Calu3 (cell line): Measurements from ENCODE around the gene ZNF296. TPM values are rescaled to one million over a fixed set of nuclear protein-coding genes. Genes with fewer than 3 reads are reported as not detected.

Experiments used
- BruUV-seq: library from RNA; stranded (reverse); fragments of 400-500 nt; replicated peaks from 2 replicates; lab custom pipeline; 2021; lab: Mats Ljungman, UMichigan
- CTCF ChIA-PET: fragments of 300-600 bp; sonication (Branson Sonifier 250); formaldehyde crosslinking; loops from one replicate; lab custom pipeline; 2022; ENCODE audit warnings: antibody characterized with exemption; lab: Charles Lee
- DNase-seq: peaks from one replicate; pipeline ENCODE4 v3.0.0; 2022
- H3K27ac Mint-ChIP-seq: one replicate; pipeline ENCODE4 v1.8.0; 2022; ENCODE audit warnings: mixed read lengths; ENCODE audit not compliant: unreplicated experiment
- H3K27me3 Mint-ChIP-seq: one replicate; pipeline ENCODE4 v1.8.0; 2022; ENCODE audit warnings: mixed read lengths; ENCODE audit not compliant: unreplicated experiment
- H3K36me3 Mint-ChIP-seq: one replicate; pipeline ENCODE4 v1.8.0; 2022; ENCODE audit warnings: mild to moderate bottlenecking, moderate library complexity, mixed read lengths; ENCODE audit not compliant: insufficient read depth, unreplicated experiment
- H3K4me1 Mint-ChIP-seq: one replicate; pipeline ENCODE4 v1.8.0; 2022; ENCODE audit warnings: mild to moderate bottlenecking, low read depth, mixed read lengths; ENCODE audit not compliant: unreplicated experiment
- H3K4me3 Mint-ChIP-seq: one replicate; pipeline ENCODE4 v1.8.0; 2022; ENCODE audit warnings: mild to moderate bottlenecking, low read depth, moderate library complexity, mixed read lengths; ENCODE audit not compliant: unreplicated experiment
- H3K9me3 Mint-ChIP-seq: one replicate; pipeline ENCODE4 v1.8.0; 2022; ENCODE audit warnings: low read depth, mixed read lengths; ENCODE audit not compliant: unreplicated experiment
- CTCF ChIP-seq: fragments of 200-600 bp; IDR thresholded peaks from one replicate; pipeline ENCODE4 v1.8.0; 2022; ENCODE audit warnings: antibody characterized with exemption; ENCODE audit not compliant: unreplicated experiment
- intact Hi-C: fragments of 100-400 bp; cut with micrococcal nuclease; formaldehyde crosslinking; loops from one replicate; pipeline ENCODE4 v1.10.0; 2022; ENCODE audit not compliant: unreplicated experiment
- total RNA-seq: library from RNA; stranded (reverse); gene quantifications from 2 replicates; pipeline ENCODE4 v1.2.3, GENCODE V29; 2022

ZNF296 gene
- total RNA-seq, 1 experiment from 2014 or later, result 5.3 TPM

GRCh38 chr19:45068041-45068440 is 8.2 kb downstream of the ZNF296 start:
- BruUV-seq, result no TSS peak
- Mint-ChIP-seq H3K27me3 (no peaks in the 10 kb centered on the region), H3K27ac (no peak overlapping the region), H3K36me3 (peaks cover 86% of the 10 kb centered on the region), H3K4me1 (no peaks in the 10 kb centered on the region), H3K9me3 (no peaks in the 10 kb centered on the region), H3K4me3 (no peak overlapping the region)
- intact Hi-C loops, result no loop called here
- CTCF ChIA-PET, result interaction anchor here (1.3 kb wide), 1 partner anchor 8 kb away, joined by 3 read pairs; no protein-coding TSS in a partner anchor
- no peak for TF ChIP-seq CTCF
- no peak for DNase-seq

GRCh38 chr19:45066921-45067661 is 9.2 kb downstream of the ZNF296 start:
- no peak overlapping the region for H3K27ac Mint-ChIP-seq
- H3K9me3 Mint-ChIP-seq, result no peaks in the 10 kb centered on the region
- no peak for DNase-seq
- no peaks in the 10 kb centered on the region for H3K27me3 Mint-ChIP-seq
- no peaks in the 10 kb centered on the region for H3K4me1 Mint-ChIP-seq
- CTCF ChIA-PET, result interaction anchor here (0.7 to 1.3 kb wide), 2 partner anchors 7 to 637 kb away, joined by 3 to 5 read pairs; no protein-coding TSS in a partner anchor
- H3K36me3 Mint-ChIP-seq, result peaks cover 87% of the 10 kb centered on the region
- H3K4me3 Mint-ChIP-seq, result no peak overlapping the region
- BruUV-seq, result no TSS peak
- intact Hi-C loops, result no loop called here
- TF ChIP-seq CTCF, result no peak

- TF ChIP-seq CTCF, result no peak
- H3K27me3 Mint-ChIP-seq, result no peaks in the 10 kb centered on the region
- no peaks in the 10 kb centered on the region for H3K4me1 Mint-ChIP-seq
- CTCF ChIA-PET, result no interaction called here
- H3K9me3 Mint-ChIP-seq, result no peaks in the 10 kb centered on the region
- H3K36me3 Mint-ChIP-seq, result peaks cover 86% of the 10 kb centered on the region
- no peak overlapping the region for H3K4me3 Mint-ChIP-seq
- no TSS peak for BruUV-seq
- intact Hi-C loops, result no loop called here
- no peak overlapping the region for H3K27ac Mint-ChIP-seq
- DNase-seq, result no peak
Observed at GRCh38 chr19:45063851-45064801, 12.2 kb downstream of the ZNF296 start.

- no peak for TF ChIP-seq CTCF
- no peak overlapping the region for H3K4me3 Mint-ChIP-seq
- H3K27ac Mint-ChIP-seq, result no peak overlapping the region
- no peaks in the 10 kb centered on the region for H3K27me3 Mint-ChIP-seq
- H3K36me3 Mint-ChIP-seq, result peaks cover 85% of the 10 kb centered on the region
- CTCF ChIA-PET, result no interaction called here
- BruUV-seq, result no TSS peak
- H3K4me1 Mint-ChIP-seq, result no peaks in the 10 kb centered on the region
- H3K9me3 Mint-ChIP-seq, result no peaks in the 10 kb centered on the region
- DNase-seq, result no peak
- intact Hi-C loops, result no loop called here
Observed at GRCh38 chr19:45061965-45062364, 14.3 kb downstream of the ZNF296 start.
